GM12864 (cell line): ENCODE measurements around the gene GCLC.
A peak's percentile ranks its signal among the peaks of the same experiment; 100 is the strongest.

ENCODE experiments used
- DNase-seq: peaks from one replicate; pipeline ENCODE4 v3.0.0-alpha.2; 2011; ENCODE audit warnings: low read depth
- H3K4me3 ChIP-seq: 2 replicates; pipeline ENCODE4 v1.5.1; 2011; ENCODE audit warnings: mild to moderate bottlenecking, low read depth, low read length, control low read depth
- CTCF ChIP-seq: IDR thresholded peaks from 2 replicates; pipeline ENCODE4 v1.5.1; 2011; ENCODE audit warnings: low read depth, mild to moderate bottlenecking, moderate library complexity, low read length, control low read depth, inconsistent platforms; ENCODE audit errors: missing control alignments

GCLC gene

GRCh38 chr6:53544217-53544469 lies 758 bp downstream of the GCLC start:
- peak overlapping the region; percentile 91 for H3K4me3 ChIP-seq
- DNase-seq: no peak
- no peak for TF ChIP-seq CTCF

- peak overlapping the region; percentile 91 for H3K4me3 ChIP-seq
- TF ChIP-seq CTCF: no peak
- DNase-seq: no peak
Observed at GRCh38 chr6:53543359-53544216, 1.3 kb downstream of the GCLC start.

GRCh38 chr6:53541900-53542299 lies 3.0 kb downstream of the GCLC start:
- no peak for DNase-seq
- no peak for TF ChIP-seq CTCF
- no peak overlapping the region for H3K4me3 ChIP-seq

GRCh38 chr6:53540129-53540692 lies 4.7 kb downstream of the GCLC start:
- H3K4me3 ChIP-seq: no peak overlapping the region
- TF ChIP-seq CTCF: no peak
- no peak for DNase-seq

- H3K4me3 ChIP-seq: no peak overlapping the region
- TF ChIP-seq CTCF: no peak
- no peak for DNase-seq
Observed at GRCh38 chr6:53539561-53539960, 5.3 kb downstream of the GCLC start.

- no peak for TF ChIP-seq CTCF
- H3K4me3 ChIP-seq: no peak overlapping the region
- DNase-seq: no peak
Observed at GRCh38 chr6:53536561-53536960, 8.3 kb downstream of the GCLC start.

GRCh38 chr6:53532942-53533341 lies 12.0 kb downstream of the GCLC start:
- DNase-seq: no peak
- TF ChIP-seq CTCF: no peak
- H3K4me3 ChIP-seq: no peak overlapping the region
